Measurements from ENCODE around the gene NUSAP1.
"Not testable (repeated sequence)": the region's sequence is repeated elsewhere in the genome, so short reads cannot be mapped to it uniquely, and the experiment has no call there.

The NUSAP1 gene

DNA sequence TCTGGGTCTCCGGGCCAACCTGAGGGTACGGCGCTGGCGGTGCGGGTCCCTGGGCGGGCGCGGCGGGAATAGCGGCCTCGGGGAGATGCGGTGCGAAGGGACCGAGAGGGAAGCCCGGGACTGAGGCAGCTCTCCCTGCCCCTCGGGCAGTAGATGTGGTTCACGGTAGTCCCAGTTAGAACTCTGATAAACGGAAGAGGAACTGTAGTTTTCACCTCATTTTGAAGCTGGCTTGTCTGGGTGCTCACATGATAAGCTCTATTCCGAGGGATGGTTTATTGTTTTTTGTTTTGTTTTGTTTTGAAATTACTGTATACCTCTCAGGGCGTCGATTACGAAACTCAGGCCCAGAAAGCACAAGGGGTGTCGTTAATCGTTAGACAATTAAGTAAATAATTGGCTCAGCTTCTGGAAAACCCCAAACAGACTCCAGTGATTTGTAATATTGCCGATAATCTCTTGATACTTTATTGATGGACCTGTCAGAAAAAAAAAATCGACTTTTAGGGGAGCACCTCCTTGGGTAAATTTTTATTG is 413 bp downstream of the NUSAP1 start:
- in situ Hi-C loops (cut with MboI; ENCODE audit: low sequenced_read_pairs): no loop called here

DNA sequence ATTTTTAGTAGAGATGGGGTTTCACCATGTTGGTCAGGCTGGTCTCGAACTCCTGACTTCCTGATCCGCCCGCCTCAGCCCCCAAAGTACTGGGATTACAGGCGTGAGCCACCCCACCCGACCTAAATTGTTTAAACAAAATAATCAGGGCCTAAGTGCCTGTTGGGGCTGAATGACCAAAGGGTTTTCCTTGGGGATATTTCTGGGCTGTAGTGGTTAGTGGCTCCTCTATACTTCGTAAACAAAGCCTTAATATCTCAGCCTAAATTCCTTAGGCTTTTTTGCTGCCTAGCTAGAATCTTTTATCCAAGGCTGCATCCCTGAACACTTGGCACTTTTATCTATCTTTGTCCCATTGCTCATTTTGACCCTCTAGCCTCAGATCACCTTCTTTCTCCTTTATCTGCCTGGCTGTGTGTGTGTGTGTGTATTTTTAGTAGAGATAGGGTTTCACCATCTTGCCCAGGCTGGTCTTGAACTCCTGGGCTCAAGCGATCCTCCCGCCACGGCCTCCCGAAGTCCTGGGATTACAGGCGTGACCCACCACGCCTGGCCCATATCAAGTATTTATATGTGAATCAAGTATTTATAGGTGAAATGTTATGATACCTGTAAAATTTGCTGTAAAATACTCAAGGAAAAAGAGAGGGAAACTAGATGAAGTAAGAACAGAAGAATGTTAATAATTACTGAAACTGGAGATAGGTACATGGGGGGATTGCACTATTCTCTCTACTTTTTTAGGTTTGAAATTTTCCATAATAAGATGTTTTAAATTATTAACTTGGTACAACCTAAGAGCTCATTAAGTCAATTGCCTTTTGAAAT is 1.8 kb downstream of the NUSAP1 start:
- in situ Hi-C loops (cut with MboI; ENCODE audit: low sequenced_read_pairs): no loop called here

DNA sequence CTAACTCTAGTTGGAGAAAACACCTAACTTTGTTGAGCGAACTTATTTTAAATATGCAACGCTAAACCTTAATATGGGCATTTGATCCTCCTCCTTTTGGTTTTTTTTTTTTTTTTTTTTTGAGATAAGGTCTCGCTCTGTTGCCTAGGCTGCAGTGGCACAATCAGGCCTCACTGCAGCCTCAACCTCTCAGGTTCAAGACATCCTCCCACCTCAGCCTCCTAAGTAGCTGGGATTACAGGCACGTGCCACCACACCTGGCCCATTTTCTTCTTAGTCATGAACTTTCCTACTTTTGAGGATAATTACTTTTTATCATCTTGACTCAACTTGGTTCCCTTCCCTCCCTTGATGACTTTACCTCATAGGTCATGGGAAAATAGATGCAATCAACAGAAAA is 3.9 kb downstream of the NUSAP1 start:
- in situ Hi-C loops (cut with MboI; ENCODE audit: low sequenced_read_pairs): no loop called here

DNA sequence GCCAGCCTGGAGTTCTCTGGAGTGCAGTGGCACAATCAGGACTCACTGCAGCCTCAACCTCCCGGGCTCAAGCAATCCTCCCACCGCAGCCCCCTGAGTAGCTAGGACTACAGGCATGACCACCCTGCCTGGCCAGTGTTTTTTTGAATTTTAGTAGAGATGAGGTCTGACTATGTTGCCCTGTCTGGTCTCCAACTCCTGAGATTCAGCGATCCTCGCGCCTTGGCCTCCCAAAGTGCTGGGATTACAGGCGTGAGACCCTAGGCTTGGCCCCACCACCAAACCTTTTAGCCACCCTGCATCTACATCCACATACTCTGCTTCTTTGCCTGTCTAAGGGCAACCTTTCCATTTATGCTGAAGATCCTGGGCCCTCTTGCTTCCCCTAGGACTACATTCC is 4.4 kb downstream of the NUSAP1 start:
- in situ Hi-C loops (cut with MboI; ENCODE audit: low sequenced_read_pairs): no loop called here

DNA sequence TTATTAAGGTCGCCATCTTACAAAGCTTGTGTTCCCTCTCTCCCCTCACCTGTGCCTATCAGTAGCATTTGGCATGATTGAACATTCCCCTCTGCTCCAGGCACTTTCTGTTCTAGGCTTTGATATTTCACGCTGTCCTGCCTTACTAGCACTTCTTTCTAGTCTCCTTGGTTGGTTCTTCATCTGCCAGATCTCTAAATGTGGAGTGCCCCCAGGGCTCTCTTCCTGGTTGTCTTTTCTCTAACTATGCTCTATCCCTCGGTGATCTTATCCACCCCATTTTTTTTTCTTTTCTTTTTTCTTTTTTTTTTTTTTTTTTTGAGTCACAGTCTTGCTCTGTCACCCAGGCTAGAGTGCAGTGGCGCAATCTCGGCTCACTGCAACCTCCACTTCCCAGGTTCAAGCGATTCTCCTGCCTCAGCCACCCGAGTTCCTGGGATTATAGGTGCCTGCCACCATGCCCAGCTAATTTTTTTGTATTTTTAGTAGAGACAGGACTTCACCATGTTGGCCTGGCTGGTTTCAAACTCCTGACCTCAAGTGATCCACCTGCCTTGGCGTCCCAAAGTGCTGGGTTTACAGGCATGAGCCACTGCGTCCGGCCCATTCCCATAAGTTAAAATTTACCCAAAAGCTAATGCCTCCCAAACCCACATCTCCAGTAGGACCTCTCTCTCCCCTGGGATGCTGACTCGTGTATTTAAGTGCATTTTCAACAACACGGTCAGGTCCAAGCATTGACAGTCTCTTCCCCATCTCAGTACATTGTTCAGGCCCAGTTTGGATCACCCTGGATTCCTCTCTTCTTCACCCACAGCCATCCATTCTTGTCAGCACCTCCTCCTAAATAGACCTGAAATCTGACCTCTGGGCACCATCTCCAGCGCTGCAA is 5.2 kb downstream of the NUSAP1 start:
- in situ Hi-C loops (cut with MboI; ENCODE audit: low sequenced_read_pairs): no loop called here

DNA sequence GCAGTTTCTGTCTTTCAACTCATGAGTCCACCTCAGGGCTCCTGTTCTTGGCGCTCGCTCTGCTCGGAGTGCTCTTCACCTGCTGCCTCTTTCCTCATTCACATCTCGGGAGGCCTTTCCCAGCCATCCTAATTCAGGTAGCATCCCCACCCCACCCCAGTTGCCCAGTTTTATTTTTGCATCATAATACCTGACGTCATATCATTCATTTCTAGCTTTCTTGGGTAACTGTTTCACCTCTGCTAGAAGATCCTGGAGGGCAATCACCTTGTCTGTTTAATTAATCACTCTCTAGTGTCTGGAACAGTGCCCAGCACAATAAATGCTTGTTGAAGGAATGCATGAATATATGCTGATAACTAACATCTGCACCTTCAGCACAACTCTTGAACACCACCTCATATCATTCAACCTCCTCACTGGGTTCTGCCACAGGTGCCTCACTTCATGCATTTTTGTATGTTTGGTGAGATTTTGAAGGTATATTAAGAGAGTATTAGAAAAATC is 7.6 kb downstream of the NUSAP1 start:
- in situ Hi-C loops (cut with MboI; ENCODE audit: low sequenced_read_pairs): no loop called here

DNA sequence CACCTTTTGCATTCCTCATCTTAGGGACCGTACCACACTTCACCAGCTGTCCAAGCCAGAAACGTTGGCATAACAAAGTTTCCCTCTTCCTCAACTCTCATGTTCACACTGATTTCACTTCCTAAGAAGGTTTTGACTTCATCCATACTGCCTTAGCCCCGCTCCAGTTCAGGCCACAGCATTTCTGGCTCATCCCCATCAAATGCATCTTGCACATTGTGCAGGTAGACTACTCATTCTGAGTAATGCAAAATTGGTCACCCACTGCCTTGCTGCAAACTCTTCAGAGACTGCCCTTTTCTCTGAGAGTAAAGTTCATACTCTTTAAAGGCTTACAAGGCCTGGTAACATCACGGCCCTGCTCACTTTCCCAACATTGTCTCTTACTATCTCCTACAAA is 8.8 kb downstream of the NUSAP1 start:
- in situ Hi-C loops (cut with MboI; ENCODE audit: low sequenced_read_pairs): no loop called here

DNA sequence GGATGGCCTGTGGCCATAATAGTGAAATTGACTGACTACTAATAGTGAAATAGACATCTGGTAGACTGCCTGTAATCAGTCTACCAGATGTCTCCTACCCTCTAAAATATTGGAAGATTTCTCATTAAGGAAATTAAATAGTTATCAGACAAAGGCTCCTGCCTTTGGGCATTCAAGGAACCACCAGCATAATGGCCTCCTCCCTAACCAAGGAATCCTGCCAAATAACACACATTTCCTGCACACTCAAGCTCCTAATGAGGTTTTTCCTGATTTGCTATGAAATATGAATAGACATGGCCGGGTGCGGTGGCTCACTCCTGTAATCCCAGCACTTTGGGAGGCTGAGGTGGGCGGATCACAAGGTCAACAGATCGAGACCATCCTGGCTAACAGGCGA is 14.6 kb downstream of the NUSAP1 start:
- in situ Hi-C loops (cut with MboI; ENCODE audit: low sequenced_read_pairs): no loop called here

DNA sequence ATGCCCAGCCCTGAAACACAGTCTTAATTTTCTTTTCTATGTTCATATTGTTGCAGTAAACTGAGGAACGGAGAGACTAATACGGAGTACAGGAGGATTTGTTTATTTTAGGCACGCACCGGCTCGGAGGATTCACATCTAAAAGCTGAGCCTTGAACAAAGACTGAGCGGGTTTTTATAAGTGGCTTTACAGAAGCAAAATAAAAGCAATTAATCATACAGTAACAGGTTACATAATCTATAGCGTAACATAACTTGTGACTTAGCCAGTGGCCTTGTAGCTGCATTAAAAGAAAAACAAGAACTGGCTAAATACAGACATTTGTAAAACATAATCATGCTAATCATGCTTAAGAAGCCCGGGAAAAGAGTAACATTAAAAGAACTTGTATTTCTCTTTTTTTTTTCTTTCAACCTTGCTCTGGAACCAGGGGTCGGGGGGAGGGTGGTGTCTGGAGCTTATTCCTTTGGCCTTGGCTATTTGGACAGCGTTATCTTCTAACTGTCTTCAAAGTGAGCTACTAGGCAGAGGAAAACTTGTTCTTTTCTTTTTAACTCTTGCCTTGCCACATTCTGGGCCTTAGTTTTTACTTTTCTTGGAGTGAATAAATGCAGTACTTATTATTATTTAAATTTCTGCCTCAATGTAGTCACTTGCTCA is 17.5 kb downstream of the NUSAP1 start:
- in situ Hi-C loops (cut with MboI; ENCODE audit: low sequenced_read_pairs): no loop called here

DNA sequence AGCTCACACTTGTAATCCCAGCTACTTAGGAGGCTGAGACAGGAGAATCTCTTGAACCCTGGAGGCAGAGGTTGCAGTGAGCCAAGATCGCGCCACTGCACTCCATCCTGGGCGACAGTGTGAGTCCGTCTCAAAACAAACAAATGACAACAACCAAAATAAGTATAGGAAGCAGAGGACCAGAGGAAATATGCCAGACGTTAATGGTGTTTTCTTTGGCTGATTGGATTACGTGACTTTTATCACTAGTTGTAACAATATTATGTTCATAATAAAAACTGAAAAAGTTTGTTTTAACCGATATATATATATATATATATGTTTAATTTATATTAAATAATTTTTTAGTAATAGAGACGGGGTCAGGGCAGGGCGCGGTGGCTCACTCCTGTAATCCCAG is 21.7 kb downstream of the NUSAP1 start:
- in situ Hi-C loops (cut with MboI; ENCODE audit: low sequenced_read_pairs): no loop called here

DNA sequence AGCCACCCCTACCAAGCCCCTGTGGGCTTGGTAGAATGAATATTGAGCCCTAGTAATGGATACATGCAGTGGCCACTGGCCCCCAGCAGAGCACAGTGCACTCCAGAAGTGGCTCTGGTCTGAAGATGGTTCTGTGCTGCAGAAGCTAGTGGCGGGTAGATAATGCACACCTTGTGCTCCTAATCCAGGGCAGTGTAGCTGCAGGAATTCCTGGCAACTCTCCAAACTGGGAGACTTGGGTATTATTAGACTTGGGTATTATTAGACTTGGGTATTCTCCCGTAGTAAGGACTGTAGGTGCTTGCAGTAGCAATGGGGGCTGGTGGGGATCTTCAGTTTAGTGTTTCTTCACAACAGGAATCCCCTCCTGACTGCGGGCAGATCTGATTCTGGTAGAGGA is 34.7 kb downstream of the NUSAP1 start:
- in situ Hi-C loops (cut with MboI; ENCODE audit: low sequenced_read_pairs): no loop called here

DNA sequence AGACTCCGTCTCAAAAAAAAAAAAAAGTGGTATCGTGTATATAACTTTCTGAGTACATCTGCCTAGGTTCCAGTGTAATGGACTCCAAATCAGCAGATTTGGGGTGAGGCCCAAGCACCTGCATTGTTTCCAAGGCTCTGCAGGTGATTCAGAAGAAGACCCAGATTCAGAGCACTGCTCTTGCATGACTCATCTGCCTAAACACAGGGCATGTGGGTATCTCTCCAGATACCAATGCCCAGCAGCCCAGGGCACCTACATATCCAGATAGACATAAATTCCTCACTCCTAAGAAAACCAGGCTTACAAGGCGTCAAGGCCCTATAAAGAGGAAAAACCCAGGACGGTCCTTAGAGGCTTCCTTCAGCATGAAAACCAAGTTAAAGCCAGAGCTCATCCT is 45.3 kb downstream of the NUSAP1 start:
- in situ Hi-C loops (cut with MboI; ENCODE audit: low sequenced_read_pairs): no loop called here

DNA sequence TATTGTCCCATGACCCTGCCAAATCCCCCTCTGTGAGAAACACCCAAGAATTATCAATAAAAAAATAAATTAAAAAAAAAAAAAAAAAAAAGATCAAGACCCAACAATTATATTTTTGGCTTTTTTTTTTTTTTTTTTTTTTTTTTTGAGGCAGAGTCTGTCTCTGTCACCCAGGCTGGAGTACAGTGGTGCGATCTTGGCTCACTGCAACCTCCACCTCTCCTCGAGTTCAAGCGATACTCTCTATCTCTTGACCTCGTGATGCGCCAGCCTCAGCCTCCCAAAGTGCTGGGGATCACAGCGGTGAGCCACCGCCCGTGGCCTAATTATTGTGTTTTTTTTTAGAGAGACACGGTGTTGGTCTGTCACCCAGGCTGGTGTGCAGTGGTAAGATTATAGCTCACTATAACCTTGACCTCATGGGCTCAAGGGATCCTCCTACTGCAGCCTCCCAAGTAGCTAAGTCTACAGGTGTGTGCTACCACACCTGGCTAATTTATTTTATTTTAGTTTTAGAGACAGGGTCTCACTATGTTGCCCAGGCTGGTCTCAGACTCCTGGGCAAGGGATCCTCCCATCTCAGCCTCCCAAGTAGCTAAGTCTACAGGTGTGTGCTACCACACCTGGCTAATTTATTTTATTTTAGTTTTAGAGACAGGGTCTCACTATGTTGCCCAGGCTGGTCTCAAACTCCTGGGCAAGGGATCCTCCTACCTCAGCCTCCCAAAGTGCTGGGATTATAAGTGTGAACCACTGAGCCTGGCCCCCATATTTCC is 51.5 kb downstream of the NUSAP1 start:
- in situ Hi-C loops (cut with MboI; ENCODE audit: low sequenced_read_pairs): not testable (repeated sequence)

DNA sequence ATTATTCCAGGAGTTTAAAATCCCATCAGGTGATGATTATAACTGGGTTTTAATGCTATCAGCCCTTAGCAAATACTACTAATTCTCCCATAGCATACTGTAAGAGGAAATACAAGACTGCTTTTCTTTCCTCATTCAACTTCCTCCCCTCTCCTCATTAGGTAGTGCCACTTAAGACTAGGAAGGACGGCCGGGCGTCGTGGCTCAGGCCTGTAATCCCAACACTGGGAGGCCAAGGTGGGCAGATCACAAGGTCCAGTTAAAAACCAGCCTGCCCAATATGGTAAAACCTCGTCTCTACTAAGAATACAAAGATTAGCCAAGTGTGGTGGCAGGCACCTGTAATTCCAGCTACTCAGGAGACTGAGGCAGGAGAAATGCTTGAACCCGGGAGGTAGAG is 55.0 kb downstream of the NUSAP1 start:
- in situ Hi-C loops (cut with MboI; ENCODE audit: low sequenced_read_pairs): no loop called here

DNA sequence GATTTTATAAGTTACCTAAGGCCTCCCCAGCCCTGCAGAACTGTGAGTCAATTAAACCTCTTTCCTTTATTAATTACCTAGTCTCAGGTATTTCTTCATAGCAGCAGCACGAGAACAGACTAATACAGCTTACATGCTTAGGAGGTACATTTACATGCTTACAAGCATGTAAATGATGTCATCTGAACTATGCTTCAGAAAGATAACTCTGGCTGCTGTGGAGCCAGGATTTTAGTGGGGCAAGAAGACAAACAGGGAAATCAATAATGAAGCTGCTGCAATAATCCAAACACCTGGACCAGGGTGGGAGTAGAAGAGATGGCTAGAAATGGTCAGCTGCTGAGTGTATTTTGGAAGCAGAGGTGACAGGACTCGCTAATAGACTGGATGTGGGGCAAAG is 60.0 kb downstream of the NUSAP1 start:
- in situ Hi-C loops (cut with MboI; ENCODE audit: low sequenced_read_pairs): no loop called here

DNA sequence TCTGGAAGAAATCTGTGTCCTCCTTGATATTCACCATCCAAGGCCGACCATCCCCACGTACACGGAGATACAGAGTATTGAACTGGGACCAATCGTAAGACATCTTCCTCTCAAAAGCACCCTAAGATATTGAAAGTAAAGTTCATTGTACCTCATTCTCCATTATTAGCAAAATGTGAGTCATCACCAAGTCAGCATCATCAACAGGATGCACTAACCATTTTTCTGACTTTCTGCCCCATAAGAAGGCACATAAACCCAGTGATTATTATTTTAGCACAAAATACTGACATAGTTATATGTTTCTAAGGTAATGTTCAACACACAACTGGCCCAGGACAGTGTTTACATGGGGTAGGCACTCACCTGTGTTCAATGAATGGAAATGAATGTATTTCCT is 62.2 kb downstream of the NUSAP1 start:
- in situ Hi-C loops (cut with MboI; ENCODE audit: low sequenced_read_pairs): no loop called here

DNA sequence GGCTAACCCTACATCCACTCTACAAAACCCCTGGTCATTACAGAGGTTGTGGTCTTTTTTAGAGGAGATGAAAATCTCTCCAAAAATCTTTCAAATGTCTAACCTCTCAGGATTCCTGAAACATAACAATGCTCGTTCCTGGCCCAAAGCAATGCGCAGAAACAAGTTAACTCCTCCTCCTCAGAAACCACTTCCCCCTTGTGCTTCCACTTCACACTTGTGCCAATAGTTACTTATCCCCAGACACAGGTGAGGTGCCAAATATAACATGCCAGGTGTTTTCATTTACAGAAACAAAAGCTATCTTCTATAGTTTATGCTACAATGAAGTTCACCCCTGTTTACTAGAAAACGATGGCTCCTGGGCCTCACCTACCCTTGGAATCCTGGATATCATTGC is 63.4 kb downstream of the NUSAP1 start:
- in situ Hi-C loops (cut with MboI; ENCODE audit: low sequenced_read_pairs): no loop called here

DNA sequence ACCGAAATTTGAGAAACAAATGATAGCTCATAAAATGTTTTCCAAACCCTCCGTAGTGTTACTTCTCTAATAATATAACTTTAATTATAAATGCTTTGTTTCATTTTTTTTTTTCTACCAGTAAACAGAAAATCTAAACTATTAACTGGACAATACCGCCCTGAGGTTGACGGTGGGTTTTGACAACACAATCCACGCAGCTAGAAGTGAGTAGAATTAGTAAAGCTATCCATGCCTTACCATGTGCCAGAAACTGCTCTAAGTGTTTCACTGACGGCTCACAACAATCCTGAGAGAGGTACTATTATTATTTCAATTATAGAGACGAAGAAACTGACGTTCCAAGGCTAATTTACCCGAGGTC is 69.2 kb downstream of the NUSAP1 start:
- in situ Hi-C loops (cut with MboI; ENCODE audit: low sequenced_read_pairs): no loop called here

DNA sequence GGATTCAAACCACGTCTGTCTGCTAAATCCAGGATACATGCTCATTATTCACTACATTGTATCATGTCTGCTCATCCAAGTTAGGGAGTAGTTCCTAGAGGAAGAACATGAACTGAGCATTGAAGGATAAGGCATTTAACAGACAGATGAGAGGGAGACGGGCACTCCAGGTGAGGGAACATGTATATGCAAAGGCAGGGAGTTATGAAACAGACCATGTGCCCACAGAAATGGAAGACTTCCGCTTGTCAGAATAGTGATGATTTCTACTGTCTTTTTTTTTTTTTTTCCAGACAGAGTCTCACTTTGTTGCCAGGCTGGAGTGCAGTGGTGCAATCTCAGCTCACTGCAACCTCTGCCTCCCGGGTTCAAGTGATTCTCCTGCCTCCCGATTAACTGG is 74.7 kb downstream of the NUSAP1 start:
- in situ Hi-C loops (cut with MboI; ENCODE audit: low sequenced_read_pairs): no loop called here

DNA sequence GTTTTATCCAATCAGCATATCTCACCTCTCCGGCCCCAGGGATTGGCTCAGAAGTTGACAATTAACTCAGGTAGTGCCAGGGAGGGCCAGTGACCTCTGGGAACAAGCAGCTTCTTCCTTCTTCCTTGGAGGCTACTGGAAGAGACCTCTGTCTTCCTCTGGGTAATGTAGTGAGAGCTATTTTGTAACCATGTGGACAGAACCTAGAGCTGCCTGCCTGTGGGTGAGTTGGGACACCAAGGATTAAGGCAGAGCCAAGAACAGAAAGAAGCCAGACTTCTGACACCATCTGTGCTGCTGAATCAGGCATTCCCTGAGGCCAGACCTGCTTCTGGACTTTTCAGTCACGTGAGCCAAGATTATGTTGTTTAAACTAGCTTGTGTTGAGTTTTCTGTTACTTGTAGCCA is 75.6 kb downstream of the NUSAP1 start:
- in situ Hi-C loops (cut with MboI; ENCODE audit: low sequenced_read_pairs): no loop called here

DNA sequence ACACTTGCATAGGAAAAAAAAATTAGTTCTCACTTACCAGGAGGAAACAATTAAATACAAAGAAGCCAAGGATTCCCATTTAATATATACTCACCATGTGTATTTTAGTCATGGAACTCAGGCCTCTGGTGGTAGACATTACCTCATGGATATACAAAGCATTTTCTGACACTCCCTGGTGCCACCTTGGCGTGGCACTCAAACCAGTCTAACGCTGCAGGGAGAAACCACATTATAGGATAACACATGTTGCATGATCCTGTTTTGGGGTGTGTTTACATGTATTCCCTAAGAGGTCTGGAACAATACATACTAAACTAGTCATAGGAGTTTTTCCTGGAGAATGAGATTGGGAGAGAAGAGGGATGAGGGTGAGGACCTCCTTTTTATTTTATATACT is 78.3 kb downstream of the NUSAP1 start:
- in situ Hi-C loops (cut with MboI; ENCODE audit: low sequenced_read_pairs): no loop called here
